ENCODE results near the gene STRIP2.

STRIP2 gene

DNA sequence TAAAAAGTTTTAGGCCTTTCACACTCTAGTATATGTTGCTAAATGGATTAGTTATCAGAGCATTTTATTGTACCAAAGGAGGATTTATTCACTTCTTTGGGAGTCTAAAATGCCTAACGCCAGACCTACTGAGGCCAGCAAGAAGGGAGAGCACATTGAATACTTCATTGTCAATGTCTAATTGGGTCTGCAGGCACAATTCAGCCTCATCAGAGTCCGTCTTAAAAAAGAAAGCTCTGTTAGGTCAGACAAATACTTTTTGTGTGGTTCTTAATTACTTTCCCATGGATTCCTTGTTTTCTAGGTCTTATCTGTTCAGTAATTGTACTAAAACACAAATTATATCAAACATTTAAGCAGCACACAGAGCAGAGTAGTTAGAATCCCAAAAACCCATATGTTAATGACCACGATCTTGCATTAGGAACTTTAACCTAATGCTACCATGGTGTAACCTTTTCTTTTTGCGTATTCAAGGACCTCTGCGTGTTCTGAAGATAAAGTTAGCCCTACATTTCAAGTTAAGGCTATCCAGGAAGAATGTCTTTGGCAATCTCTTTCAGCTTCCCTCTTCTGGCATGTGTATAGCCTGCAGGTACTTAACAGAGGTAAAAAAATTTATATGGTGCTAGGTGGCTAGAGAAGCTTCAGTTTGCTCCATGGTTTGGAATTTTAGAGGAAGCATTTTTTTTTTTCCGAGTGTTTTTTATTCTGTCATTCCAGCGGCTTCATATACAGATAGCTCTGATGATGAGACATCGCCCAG lies 45.7 kb upstream of the STRIP2 start:
- no peaks in the 10 kb centered on the region for H3K9me3 Mint-ChIP-seq
- no peaks in the 10 kb centered on the region for H3K4me1 Mint-ChIP-seq
- peaks cover under 1% of the 10 kb centered on the region for H3K36me3 Mint-ChIP-seq (ENCODE audit: low read depth)
- no peak for TF ChIP-seq CTCF (IDR thresholded peaks at IDR 0.05)
- H3K27me3 Mint-ChIP-seq (ENCODE audit: low read depth, poor library complexity), result no peaks in the 10 kb centered on the region
- no peak for DNase-seq
- H3K27ac Mint-ChIP-seq, result no peak overlapping the region
- H3K4me3 Mint-ChIP-seq, result no peak overlapping the region

GRCh38 chr7:129389829-129390228 lies 44.4 kb upstream of the STRIP2 start:
- Mint-ChIP-seq H3K4me1 (no peaks in the 10 kb centered on the region), H3K4me3 (no peak overlapping the region), H3K27ac (no peak overlapping the region), H3K36me3 (ENCODE audit: low read depth) (peaks cover 7% of the 10 kb centered on the region), H3K9me3 (no peaks in the 10 kb centered on the region), H3K27me3 (ENCODE audit: low read depth, poor library complexity) (peaks cover under 1% of the 10 kb centered on the region)
- TF ChIP-seq CTCF (IDR thresholded peaks at IDR 0.05), result no peak
- no peak for DNase-seq

- Mint-ChIP-seq H3K27ac (no peak overlapping the region), H3K4me3 (no peak overlapping the region), H3K4me1 (no peaks in the 10 kb centered on the region), H3K36me3 (ENCODE audit: low read depth) (peaks cover 12% of the 10 kb centered on the region), H3K9me3 (no peaks in the 10 kb centered on the region), H3K27me3 (ENCODE audit: low read depth, poor library complexity) (peaks cover 4% of the 10 kb centered on the region)
- no peak for DNase-seq
- no peak for TF ChIP-seq CTCF (IDR thresholded peaks at IDR 0.05)
These were observed 43.9 kb upstream of the STRIP2 start for GRCh38 chr7:129390314-129390713.

DNA sequence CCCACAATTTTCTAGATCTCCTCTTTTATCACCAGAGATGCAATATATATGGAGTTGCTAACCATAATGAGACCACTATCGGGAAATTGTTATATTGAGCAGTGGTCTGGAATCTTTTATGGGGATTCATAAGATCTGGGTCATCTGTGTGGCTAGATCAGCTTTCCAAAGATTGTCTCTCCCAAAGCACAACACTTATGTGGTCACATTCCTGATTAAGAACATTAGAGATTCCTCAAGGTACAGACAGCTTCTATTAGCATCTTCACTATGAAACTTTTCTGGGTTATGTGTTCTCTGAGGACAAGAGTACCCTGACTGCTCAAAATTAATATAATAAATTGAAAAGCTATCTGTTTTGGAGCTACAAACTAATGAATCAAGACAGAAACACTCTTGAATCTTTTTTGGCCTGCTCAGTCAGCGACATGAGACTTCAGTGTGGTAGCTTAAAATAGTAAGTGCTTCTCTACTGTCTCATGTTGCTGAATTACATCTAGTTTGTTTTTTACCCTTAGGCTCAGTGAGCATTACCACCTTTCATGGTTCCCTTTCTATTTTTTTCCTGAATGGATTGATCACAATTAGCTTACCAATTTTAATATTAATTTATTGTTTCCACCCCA lies 42.6 kb upstream of the STRIP2 start:
- Mint-ChIP-seq H3K27ac (no peak overlapping the region), H3K36me3 (ENCODE audit: low read depth) (peaks cover 13% of the 10 kb centered on the region), H3K9me3 (no peaks in the 10 kb centered on the region), H3K4me3 (no peak overlapping the region), H3K4me1 (no peaks in the 10 kb centered on the region), H3K27me3 (ENCODE audit: low read depth, poor library complexity) (peaks cover 4% of the 10 kb centered on the region)
- no peak for TF ChIP-seq CTCF (IDR thresholded peaks at IDR 0.05)
- DNase-seq, result no peak

GRCh38 chr7:129393255-129393654 lies 41.0 kb upstream of the STRIP2 start:
- H3K36me3 Mint-ChIP-seq (ENCODE audit: low read depth), result peaks cover 13% of the 10 kb centered on the region
- H3K4me1 Mint-ChIP-seq, result no peaks in the 10 kb centered on the region
- no peak for DNase-seq
- no peaks in the 10 kb centered on the region for H3K9me3 Mint-ChIP-seq
- H3K4me3 Mint-ChIP-seq, result no peak overlapping the region
- TF ChIP-seq CTCF (IDR thresholded peaks at IDR 0.05), result no peak
- peaks cover 4% of the 10 kb centered on the region for H3K27me3 Mint-ChIP-seq (ENCODE audit: low read depth, poor library complexity)
- H3K27ac Mint-ChIP-seq, result no peak overlapping the region

DNA sequence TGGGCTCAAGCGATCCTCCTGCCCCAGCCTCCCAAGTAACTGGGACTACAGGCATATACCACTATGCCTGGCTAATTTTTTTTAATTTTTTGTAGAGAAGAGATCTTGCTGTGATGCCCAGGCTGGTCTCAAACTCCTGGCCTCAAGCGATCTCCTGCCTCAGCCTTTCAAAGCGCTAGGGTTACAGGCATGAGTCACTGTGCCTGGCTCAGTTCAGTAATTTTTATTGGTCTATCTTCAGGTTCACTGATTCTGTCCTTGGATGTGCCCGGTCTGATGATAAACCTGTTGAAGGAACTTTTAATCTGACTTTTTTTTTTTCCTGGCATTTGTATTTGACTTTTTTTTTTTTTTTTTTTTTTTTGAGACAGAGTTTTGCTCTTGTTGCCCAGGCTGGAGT lies 40.1 kb upstream of the STRIP2 start:
- no peak for TF ChIP-seq CTCF (IDR thresholded peaks at IDR 0.05)
- Mint-ChIP-seq H3K4me1 (no peaks in the 10 kb centered on the region), H3K27ac (no peak overlapping the region), H3K4me3 (no peak overlapping the region), H3K36me3 (ENCODE audit: low read depth) (peaks cover 13% of the 10 kb centered on the region), H3K9me3 (no peaks in the 10 kb centered on the region), H3K27me3 (ENCODE audit: low read depth, poor library complexity) (peaks cover 4% of the 10 kb centered on the region)
- no peak for DNase-seq

Data from nephron progenitor cell (in vitro differentiated cells).